Cardiac septum (tissue), 1 donor: ENCODE measurements around the gene IFITM2. TPM values are rescaled to one million over a fixed set of nuclear protein-coding genes. Genes with fewer than 3 reads are reported as not detected.
"Not testable (repeated sequence)": the region's sequence is repeated elsewhere in the genome, so short reads cannot be mapped to it uniquely, and the experiment has no call there.

Experiments used
- DNase-seq: peaks from one replicate; pipeline ENCODE4 v3.0.0-alpha.2; 2020; ENCODE audit warnings: low spot score
- intact Hi-C: fragments of 100-400 bp; cut with DNase I; formaldehyde crosslinking; loops from one replicate; pipeline ENCODE4 v1.14.0; 2022
- total RNA-seq: library from RNA; stranded (reverse); fragmentation: NEBNext Ultra II Directional; extraction: Animal tissue kit (Norgen Biotek cat#: 25700); gene quantifications from one replicate; pipeline ENCODE4 v1.2.1, GENCODE V29; 2021
- donor health status: DM: no; HTN: no; CAD: no.

Gene IFITM2
- total RNA-seq, 1 donor from 2014 or later: 215 TPM

DNA sequence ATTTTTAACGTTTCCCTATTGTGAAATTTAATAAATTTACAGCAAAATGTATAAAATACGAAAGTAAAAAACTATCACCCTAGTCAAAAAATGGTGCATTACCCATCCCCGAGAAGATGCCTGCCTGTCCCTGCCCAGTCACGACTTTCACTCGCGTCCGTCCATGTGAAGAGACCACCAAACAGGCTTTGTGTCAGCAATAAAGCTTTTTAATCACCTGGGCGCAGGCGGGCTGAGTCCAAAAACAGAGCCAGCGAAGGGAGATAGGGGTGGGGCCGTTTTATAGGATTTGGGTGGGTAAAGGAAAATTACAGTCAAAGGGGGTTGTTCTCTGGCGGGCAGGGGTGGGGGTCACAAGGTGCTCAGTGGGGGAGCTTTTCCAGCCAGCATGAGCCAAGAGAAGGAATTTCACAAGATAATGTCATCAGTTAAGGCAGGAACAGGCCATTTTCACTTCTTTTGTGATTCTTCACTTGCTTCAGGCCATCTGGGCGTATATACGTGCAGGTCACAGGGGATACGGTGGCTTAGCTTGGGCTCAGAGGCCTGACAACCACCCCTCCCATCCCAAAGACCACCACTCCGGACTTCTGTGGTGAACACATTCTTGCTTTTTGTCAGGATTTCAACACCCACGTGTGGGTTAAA, 26.1 kb downstream of the IFITM2 start:
- peak; percentile 53 for DNase-seq
- intact Hi-C loops: not testable (repeated sequence)

DNA sequence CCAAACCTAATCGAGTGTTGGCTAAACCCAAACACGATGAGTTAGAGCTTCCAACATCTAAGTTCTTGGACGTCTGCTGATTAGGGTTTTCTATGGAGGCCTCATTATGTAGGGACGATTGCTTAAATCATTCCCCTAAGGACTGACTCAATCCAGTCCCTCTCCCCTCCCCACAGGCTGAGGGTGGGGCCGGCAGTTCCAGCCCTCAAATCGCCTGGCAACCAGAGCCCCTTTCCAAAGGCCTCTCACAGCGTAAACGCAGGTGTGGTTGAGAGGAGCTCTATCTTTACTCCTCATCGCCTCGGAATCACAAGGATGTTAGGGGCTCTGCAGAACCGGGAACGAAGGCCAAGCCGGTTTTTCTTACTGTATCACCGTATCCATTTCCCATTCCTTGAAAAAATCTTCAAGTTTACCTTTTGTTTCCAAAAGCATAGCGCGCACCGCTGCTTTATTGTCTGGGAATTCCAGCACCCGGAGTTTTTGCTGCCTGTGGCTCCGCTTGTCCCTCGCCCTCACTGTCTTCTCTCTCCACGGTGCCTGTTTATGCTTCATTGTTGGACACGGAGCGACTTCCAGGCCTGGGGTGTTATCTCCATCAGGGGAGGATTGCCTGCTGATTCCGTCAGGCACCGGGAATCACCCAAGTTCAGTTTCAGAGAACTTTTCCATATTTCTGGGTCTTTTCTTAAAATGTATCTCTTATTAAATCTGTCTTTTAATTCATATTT, 26.8 kb downstream of the IFITM2 start:
- intact Hi-C loops: no loop called here
- DNase-seq: peak; percentile 64

- intact Hi-C loops: no loop called here
- DNase-seq: peak; percentile 73
Measured at GRCh38 chr11:335779-336658, 28.4 kb downstream of the IFITM2 start.

DNA sequence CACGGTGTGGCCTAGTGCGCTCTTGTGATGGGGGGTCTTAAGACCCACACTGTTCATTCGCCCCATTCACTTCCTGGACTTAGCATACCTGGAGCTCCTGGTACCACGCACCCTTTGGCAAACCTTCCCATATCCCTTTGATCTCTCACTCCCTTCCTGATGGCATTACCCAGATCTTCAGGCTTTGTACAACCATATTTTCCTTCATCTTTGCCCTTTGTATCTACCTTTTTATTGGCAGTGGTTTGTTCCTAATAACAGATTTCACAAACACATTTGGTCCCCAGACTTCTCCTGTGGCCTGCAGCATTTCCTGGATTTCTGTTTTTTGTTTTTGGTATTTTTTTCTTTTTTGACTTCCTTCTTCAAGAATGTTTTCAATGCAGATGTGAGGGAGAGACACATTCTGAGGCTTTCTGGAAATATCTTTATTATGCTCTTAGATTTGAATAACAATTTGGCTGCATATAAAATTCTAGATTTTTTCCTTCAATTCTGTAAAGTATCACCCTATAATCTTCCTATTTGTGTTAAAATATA, 29.1 kb downstream of the IFITM2 start:
- peak; percentile 14 for DNase-seq
- intact Hi-C loops: no loop called here

DNA sequence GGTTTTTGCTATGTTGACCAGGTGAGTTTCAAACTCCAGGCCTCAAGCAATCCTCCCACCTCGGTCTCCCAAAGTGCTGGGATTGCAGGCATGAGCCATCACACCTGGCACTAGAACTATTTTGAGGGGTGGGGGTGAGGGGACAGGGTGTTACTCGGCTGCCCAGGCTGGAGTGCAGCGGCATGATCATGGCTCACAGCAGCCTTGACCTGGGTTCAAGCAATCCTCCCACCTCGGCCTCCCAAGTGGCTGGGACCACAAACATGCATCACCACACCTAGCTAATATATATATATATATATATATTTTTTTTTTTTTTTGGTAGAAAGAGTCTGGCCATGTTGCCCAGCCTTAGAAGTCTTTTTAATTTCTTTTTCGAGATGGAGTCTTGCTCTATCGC, 30.1 kb downstream of the IFITM2 start:
- intact Hi-C loops: no loop called here
- peak; percentile 22 for DNase-seq

DNA sequence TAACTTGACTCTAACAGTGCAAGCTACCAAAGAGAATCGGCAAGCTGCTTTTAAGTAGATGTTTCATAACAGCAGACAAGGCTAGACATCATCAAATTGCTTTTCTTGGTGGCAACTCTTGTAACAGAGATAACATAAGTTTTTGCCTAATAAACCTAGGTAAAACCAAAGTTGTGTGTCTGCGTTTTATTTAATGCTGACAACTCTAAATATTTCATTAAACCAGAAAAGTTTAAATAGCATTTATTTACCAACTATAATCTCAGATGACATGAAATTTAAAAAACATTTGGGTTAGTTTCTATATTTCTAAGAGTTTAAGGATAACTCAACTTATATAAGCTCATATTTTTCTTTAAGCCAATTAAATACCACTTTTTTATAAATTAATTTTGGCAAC, 32.3 kb downstream of the IFITM2 start:
- DNase-seq: no peak
- intact Hi-C loops: no loop called here

GRCh38 chr11:340539-341512, 33.2 kb downstream of the IFITM2 start:
- intact Hi-C loops: no loop called here
- no peak for DNase-seq

DNA sequence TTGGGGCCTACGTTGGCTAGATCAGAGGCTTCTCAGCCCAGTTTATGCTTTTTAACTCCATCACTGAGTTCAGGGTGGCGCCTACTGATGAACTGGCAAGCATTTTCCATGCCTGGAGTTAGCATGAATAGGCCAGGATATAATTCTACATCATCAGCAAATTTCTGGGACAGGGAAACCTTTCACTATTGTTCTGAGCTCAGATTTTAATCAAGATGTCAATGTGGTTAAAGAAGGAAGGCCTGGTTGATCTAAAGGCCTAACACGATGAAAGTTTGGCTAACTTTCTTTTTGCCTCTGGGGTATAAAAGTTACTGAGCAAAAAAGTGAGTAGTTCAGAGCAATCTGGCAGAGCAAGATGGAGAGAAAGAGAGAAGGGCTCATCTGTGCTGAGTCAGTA, 34.7 kb downstream of the IFITM2 start:
- no peak for DNase-seq
- intact Hi-C loops: no loop called here

DNA sequence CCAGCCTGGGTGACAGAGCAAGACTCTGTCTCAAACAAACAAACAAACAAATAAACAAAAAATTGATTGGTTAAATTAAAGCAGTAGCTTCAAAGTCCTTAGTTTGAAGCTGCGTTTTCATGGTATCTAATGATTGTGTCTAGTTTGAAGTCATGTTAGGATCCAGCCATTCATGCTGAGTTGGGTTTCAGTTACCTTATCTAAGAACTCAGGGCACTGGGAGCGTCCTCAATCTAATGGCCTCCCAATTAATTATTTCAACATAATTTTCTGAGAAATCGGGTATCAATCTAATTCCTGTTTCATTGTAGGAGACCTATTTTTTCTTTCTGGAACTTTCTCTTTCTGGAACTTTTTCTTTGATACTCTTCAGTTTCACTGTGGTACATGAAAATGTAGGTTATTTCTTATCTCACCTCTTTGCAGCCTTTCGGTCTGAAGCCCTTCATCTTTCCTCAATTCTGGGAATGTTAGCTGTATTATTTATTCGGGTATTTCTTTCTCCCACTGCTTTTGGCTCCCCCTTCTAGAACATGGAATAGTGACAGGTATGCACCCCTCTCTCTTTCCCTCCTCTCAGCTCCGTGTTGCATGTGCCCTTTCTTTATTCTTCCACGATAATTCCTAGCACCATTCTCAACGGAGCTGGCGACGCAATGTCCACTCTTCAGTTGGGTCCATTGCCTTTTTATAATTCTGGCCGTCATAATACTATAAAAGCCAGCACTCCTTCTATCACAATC, 37.4 kb downstream of the IFITM2 start:
- DNase-seq: no peak
- intact Hi-C loops: no loop called here

DNA sequence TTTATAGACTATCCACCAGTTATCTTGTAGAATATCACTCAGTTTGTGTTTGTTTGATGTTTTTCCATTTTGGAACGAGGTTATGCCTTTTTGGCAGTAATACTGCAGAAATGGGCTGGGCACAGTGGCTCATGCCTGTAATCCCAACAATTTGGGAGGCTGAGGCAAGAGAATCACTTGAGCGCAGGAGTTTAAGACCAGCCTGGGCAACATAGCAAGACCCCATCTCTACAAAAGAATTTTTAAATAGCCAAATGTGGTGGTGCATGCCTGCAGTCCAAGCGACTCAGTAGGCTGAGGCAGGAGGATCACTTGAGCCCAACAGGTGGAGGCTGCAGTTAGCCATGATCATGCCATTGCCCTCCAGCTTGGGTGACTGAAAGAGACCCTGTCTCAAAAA, 38.9 kb downstream of the IFITM2 start:
- intact Hi-C loops: no loop called here
- no peak for DNase-seq

GRCh38 chr11:349270-349954, 41.8 kb downstream of the IFITM2 start:
- intact Hi-C loops, DNase-seq: not testable (repeated sequence)

- intact Hi-C loops, DNase-seq: not testable (repeated sequence)
Measured at GRCh38 chr11:350033-350722, 42.6 kb downstream of the IFITM2 start.

DNA sequence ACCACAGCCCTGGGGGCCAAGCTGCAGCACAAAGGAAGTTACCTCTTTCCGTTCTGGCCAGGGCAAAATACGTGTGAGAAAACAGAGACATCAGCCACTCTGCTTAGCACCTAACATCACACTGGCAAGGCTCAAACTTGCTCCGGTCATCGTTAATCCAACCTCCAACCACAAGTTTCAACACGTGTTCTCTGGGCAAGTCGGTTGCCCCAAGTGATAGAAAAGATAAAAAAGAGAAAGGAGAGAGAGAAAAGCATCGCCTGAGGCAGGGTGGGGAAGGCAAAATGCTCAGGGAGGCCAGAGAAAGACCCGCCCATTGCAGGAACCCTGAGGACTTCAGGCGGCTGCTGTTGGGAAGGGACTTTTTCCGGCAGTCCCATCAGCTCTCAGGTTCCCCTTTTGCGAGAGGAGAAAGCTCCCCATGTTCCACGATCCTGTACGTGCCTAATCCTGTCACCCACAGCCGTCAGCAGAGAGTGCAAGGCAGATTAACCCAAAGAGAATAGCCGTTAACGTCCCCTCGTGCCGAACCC, 43.2 kb downstream of the IFITM2 start:
- DNase-seq: no peak
- intact Hi-C loops: no loop called here

DNA sequence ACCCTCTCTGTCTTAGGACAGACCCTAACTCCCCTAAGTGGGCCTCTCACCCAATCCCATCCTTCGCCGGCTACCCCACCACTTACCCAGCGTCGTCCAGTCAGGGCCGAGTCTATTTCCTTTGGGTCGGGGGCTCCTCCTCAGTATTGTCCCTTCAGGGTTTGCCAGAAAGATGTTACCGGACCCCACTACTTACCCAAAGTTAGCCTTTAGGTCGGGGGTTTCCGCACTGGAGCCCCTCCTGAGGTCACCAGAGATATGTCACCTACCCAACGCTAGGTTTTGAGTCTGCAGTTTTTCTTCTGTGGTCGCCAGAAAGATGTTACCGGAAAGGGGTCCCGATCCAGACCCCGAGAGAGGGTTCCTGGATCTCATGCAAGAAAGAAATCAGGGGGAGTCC, 43.8 kb downstream of the IFITM2 start:
- intact Hi-C loops: no loop called here
- no peak for DNase-seq

DNA sequence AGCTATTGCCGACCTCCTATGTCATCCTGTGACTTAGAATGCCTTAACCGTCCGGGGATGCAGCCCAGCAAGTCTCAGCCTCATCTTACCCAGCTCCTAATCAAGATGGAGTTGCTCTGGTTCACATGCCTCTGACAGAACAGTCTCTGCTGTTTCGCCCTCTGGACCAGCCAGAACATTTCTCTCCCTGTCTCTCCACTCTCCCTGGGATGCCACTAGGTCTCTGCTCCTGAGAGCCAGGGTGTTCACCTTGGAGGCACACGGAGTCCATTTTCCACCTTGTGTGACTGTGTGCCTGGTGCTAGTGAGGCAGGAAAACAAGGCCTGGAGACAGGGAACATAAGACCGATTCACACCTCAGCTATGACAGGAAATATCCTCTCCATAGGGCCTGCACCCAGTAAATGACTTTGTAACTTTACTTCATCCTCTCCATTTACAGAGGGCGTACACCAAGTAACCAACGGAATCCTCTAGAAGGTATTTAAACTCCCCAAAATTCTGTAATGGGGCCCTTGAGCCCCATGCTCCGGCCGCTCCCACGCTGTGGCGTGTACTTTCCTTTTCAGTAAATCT, 44.9 kb downstream of the IFITM2 start:
- intact Hi-C loops: no loop called here
- no peak for DNase-seq

- DNase-seq: peak; percentile 91
- intact Hi-C loops: no loop called here
Measured at GRCh38 chr11:353179-353873, 45.7 kb downstream of the IFITM2 start.
